Small intestine (tissue), 7 donors: ENCODE results near the gene PDLIM5. TPM values are rescaled to one million over a fixed set of nuclear protein-coding genes. Genes with fewer than 3 reads are reported as not detected.
A peak's percentile ranks its signal among the peaks of the same experiment; 100 is the strongest.

Source experiments
- DNase-seq, 2 donors: peaks; one replicate each; pipeline versions ENCODE4 v3.0.0 to v3.0.0-alpha.2; 2013
- FAIRE-seq: peaks from 2 replicates; lab custom pipeline; 2012; peaks lifted over from hg19 to GRCh38; lab: Jason Lieb, UNC
- H3K27ac ChIP-seq, 3 donors: one replicate each; pipeline ENCODE4 v1.5.1; 2013; ENCODE audit warnings: low read length in 2 of 3, mild to moderate bottlenecking in 2 of 3, control low read depth in 1 of 3, inconsistent platforms in 1 of 3, low read depth in 1 of 3, moderate library complexity in 1 of 3
- H3K27me3 ChIP-seq, 3 donors: one replicate each; pipeline ENCODE4 v1.6.1; 2013; ENCODE audit warnings: low read length in 3 of 3, inconsistent platforms in 1 of 3; ENCODE audit not compliant: control insufficient read depth in 3 of 3, insufficient read depth in 3 of 3
- H3K36me3 ChIP-seq, 3 donors: one replicate each; pipeline ENCODE4 v1.6.1; 2013; ENCODE audit warnings: low read length in 3 of 3, inconsistent platforms in 1 of 3, low read depth in 1 of 3, mild to moderate bottlenecking in 1 of 3, moderate library complexity in 1 of 3; ENCODE audit not compliant: control insufficient read depth in 3 of 3, insufficient read depth in 2 of 3
- H3K4me1 ChIP-seq, 3 donors: one replicate each; pipeline ENCODE4 v1.6.1; 2013; ENCODE audit warnings: low read length in 2 of 3, inconsistent platforms in 1 of 3, low read depth in 1 of 3, mild to moderate bottlenecking in 1 of 3, moderate library complexity in 1 of 3; ENCODE audit not compliant: control insufficient read depth in 3 of 3, insufficient read depth in 2 of 3
- H3K4me3 ChIP-seq, 3 donors: one replicate each; pipeline ENCODE4 v1.5.1; 2013; ENCODE audit warnings: low read length in 3 of 3, control low read depth in 1 of 3, inconsistent platforms in 1 of 3, low read depth in 1 of 3, mild to moderate bottlenecking in 1 of 3, moderate library complexity in 1 of 3
- H3K9me3 ChIP-seq, 2 donors: one replicate each; pipeline ENCODE4 v1.6.1; 2013; ENCODE audit warnings: low read depth in 1 of 2, low read length in 1 of 2; ENCODE audit not compliant: control insufficient read depth in 2 of 2, insufficient read depth in 1 of 2
- WGBS, 3 donors: extraction: QIAGEN DNeasy Blood & Tissue Kit; methylation state at CpG; one replicate each; pipeline ENCODE4 v1.1.7; 2013; 5-methylcytosine and 5-hydroxymethylcytosine counted together
- polyA plus RNA-seq, 4 donors: library from polyadenylated mRNA; stranded (reverse) in 3 of 4; unstranded in 1 of 4; fragments of 200-250 nt in 3 of 4; fragments of 120-200 nt in 1 of 4; gene quantifications; one replicate each; pipeline versions ENCODE4 v1.2.1 to v1.2.3, GENCODE V29; 2013
- donor health status: healthy with polysubstance abuse.
- donor health status: control.
- donor health status: control.
- donor health status: Bipolar disorder and iron deficiency.
- donor health status: healthy.

The PDLIM5 gene
- polyA plus RNA-seq, 4 donors: 26.6 to 106 (median 61.5) TPM

DNA sequence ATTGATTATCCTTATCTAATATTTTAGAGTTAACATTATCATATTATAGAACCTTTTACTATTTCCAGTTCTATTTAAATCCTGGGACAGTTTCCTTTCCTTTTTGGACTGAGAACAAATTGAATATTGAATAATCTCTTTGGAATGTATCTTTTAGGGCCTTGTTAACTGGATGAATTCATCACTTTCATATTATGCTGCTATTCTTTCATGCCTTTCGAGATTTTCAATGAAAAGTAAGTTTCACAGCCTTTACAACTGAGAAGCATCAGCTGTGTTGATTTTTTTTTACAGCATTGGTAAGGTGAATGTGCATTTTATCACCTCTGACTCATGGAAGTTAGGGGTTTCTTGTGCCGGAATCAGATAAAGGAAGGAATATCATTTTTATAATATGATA lies 39.6 kb downstream of the PDLIM5 start:
- H3K36me3 ChIP-seq: peaks cover 0 to 19% (median 5%) of the 10 kb centered on the region in 3 donors
- H3K27me3 ChIP-seq: no peaks in the 10 kb centered on the region
- no peak overlapping the region for H3K27ac ChIP-seq
- DNase-seq: no peak
- FAIRE-seq: no peak
- H3K4me1 ChIP-seq: no peaks in the 10 kb centered on the region
- H3K4me3 ChIP-seq: no peak overlapping the region
- 38 to 67% (median 63%) methylated on average over 2 of the region's 2 CpGs for WGBS, 3 donors
- no peaks in the 10 kb centered on the region for H3K9me3 ChIP-seq

DNA sequence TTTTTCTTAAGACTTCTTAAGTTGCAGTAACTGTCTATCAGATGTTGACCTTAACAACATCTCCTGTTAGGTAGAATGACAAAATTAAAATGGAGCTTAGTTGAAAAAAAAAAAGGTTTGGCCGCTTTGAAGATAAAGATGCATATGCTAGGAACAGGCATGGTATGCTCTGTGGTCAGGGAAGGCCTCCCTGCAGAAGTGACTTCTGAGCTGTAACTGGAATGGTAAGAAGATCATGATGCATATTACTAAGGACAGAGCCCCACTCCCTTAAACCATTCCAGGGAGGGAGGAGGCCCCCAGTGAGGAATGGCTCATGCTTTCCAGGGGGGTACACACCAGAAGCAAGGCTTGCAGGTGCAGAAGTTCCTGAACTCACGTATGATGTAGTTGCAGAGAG lies 43.7 kb downstream of the PDLIM5 start:
- no peak overlapping the region for H3K4me3 ChIP-seq
- 94 to 98% (median 96%) methylated on average over 2 of the region's 2 CpGs for WGBS, 3 donors
- DNase-seq (no peak), FAIRE-seq (no peak)
- H3K4me1 ChIP-seq: no peaks in the 10 kb centered on the region
- peaks cover 0 to 17% (median 5%) of the 10 kb centered on the region in 3 donors for H3K36me3 ChIP-seq
- no peaks in the 10 kb centered on the region for H3K27me3 ChIP-seq
- H3K27ac ChIP-seq: no peak overlapping the region
- no peaks in the 10 kb centered on the region for H3K9me3 ChIP-seq

DNA sequence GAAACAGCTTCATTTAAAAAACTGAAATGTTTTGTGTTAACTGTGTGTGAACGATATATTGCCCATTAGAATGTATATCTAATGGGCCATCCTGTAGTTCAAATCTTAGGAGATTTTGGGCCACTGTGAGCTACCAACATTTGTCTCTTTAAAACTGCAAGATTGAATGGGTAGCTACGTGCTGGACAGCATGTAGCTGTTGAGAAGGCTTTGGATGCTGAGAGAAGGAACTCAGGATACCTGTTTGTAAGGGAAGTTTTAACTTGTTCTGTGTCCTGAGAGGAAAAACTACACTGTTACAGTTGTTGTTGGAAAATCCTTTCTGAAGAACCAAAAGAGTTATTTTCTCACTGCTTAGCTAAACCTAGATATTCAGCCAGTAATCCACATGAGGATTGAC lies 45.9 kb downstream of the PDLIM5 start:
- FAIRE-seq: no peak
- peaks cover 0 to 22% (median 5%) of the 10 kb centered on the region in 3 donors for H3K36me3 ChIP-seq
- H3K27ac ChIP-seq: no peak overlapping the region
- no peaks in the 10 kb centered on the region for H3K27me3 ChIP-seq
- H3K4me1 ChIP-seq: no peaks in the 10 kb centered on the region
- WGBS, 3 donors: 81 to 90% (median 84%) methylated on average over 2 of the region's 2 CpGs
- no peak overlapping the region for H3K4me3 ChIP-seq
- no peaks in the 10 kb centered on the region for H3K9me3 ChIP-seq
- DNase-seq: no peak

DNA sequence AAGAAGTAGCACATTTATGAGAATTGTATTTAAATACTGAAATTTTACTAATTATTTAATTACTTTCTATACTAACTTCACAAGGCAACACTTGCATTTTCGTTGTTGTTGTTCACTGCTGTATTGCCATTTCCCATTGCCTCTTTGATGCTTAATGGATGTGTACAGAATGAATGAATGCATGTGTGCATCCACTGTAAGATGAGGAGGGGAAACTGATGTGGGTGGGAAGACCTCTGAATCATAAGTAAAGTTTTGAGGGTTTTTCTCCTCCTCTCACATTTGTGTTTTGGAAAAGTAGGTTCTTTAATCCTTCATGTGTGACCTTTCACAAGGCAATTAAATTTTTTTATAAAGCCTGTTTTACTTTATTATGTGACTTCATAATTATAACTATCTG lies 46.8 kb downstream of the PDLIM5 start:
- Histone ChIP-seq H3K4me3 (no peak overlapping the region), H3K27me3 (no peaks in the 10 kb centered on the region), H3K9me3 (no peaks in the 10 kb centered on the region), H3K27ac (no peak overlapping the region), H3K4me1 (no peaks in the 10 kb centered on the region), H3K36me3 (peaks cover 0 to 20% (median 5%) of the 10 kb centered on the region in 3 donors)
- no peak for FAIRE-seq
- DNase-seq: no peak
- 70 to 78% (median 77%) methylated on average over 1 of the region's 1 CpG for WGBS, 3 donors

DNA sequence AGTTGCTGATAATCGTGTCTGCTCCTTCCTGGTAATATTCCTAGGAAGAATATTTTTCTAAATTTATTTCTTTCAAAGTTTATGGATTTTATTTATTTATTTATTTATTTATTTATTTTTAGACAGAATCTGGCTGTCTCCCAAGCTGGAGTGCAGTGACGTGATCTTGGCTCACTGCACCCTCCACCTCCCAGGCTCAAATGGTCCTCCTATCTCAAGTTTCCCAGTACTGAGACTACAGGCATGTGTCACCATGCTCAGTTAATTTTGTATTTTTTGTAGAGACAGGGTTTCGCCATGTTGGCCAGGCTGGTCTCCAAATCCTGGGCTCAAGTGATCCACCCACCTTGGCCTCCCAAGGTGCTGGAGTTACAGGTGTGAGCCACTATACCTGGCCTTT lies 48.9 kb downstream of the PDLIM5 start:
- WGBS, 3 donors: 79 to 92% (median 88%) methylated on average over 3 of the region's 3 CpGs
- H3K4me3 ChIP-seq: no peak overlapping the region
- no peak for DNase-seq
- H3K36me3 ChIP-seq: peaks cover 0 to 13% (median 0%) of the 10 kb centered on the region in 3 donors
- H3K9me3 ChIP-seq: no peaks in the 10 kb centered on the region
- H3K27ac ChIP-seq: no peak overlapping the region
- no peak for FAIRE-seq
- H3K4me1 ChIP-seq: peaks cover 0 to 2% (median 0%) of the 10 kb centered on the region in 3 donors
- no peaks in the 10 kb centered on the region for H3K27me3 ChIP-seq

DNA sequence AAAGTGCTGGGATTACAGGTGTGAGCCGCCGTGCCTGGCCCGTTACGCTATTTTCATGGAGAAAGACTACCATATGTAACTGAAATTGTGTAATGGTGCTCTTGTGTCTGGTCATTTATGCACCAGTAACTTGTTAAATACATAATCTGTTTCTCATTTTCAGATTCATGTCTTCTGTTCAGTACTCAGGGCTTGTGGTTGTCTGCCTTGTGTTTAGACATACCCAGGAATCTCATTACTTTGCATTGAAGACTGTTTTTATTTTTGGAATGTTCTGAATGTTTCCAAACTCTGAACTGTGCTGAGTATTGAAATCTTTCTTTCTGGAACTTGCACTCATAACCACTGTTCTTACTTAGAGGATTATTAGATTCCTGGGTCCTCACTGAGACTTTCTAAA lies 52.8 kb downstream of the PDLIM5 start:
- no peaks in the 10 kb centered on the region for H3K27me3 ChIP-seq
- H3K27ac ChIP-seq: no peak overlapping the region
- H3K9me3 ChIP-seq: no peaks in the 10 kb centered on the region
- DNase-seq: no peak
- no peak for FAIRE-seq
- WGBS, 3 donors: 98 to 100% (median 98%) methylated on average over 4 of the region's 4 CpGs
- peaks cover 0 to 18% (median 0%) of the 10 kb centered on the region in 3 donors for H3K36me3 ChIP-seq
- H3K4me1 ChIP-seq: peaks cover 4 to 25% (median 5%) of the 10 kb centered on the region in 3 donors
- H3K4me3 ChIP-seq: no peak overlapping the region

DNA sequence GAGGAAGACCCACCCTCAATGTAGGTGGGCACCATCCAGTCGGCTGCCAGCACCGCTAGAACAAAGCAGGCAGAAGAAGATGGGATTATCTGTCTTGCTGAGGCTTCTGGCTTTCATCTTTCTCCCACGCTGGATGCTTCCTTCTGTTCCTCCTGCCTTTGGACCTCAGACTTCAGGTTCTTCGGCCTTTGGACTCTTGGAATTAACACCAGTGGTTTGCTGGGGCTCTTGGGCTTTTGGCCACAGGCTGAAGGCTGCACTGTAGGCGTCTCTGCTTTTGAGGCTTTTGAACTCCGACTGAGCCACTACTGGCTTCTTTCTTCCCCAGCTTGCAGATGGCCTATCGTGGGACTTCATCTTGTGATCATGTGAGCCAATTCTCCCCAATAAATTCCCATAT lies 55.1 kb downstream of the PDLIM5 start:
- peaks cover 4 to 25% (median 5%) of the 10 kb centered on the region in 3 donors for H3K4me1 ChIP-seq
- H3K4me3 ChIP-seq: no peak overlapping the region
- peaks cover 0 to 11% (median 0%) of the 10 kb centered on the region in 3 donors for H3K36me3 ChIP-seq
- FAIRE-seq (no peak), DNase-seq (peak; percentile 29 to 75)
- H3K27ac ChIP-seq: no peak overlapping the region
- H3K27me3 ChIP-seq: no peaks in the 10 kb centered on the region
- WGBS, 3 donors: 50 to 81% (median 71%) methylated on average over 7 of the region's 7 CpGs
- no peaks in the 10 kb centered on the region for H3K9me3 ChIP-seq

DNA sequence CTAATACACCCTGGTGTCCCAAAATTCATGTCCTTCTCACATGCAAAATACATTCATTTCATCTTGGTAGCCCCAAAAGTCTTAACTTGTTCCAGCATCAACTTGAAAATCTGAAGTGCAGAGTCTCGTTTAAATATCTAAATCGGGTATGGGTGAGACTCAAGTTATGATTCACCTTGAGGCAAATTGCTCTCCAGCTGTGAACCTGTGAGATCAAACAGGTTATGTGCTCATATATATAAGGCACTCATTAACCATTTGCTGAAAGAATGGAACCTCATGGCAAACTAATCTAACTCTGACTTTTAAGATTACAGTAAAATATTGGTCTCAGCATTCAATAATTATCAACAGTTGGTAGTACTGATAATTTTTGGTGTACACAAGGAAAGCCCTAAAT lies 55.5 kb downstream of the PDLIM5 start:
- Histone ChIP-seq H3K4me1 (peaks cover 4 to 25% (median 5%) of the 10 kb centered on the region in 3 donors), H3K4me3 (no peak overlapping the region), H3K27ac (peak overlapping the region in 1 of 3 donors; percentile 11), H3K27me3 (no peaks in the 10 kb centered on the region), H3K9me3 (no peaks in the 10 kb centered on the region), H3K36me3 (peaks cover 0 to 11% (median 0%) of the 10 kb centered on the region in 3 donors)
- 11 to 57% (median 20%) methylated on average over 2 of the region's 2 CpGs for WGBS, 3 donors
- FAIRE-seq (no peak), DNase-seq (peak; percentile 27 to 33)

DNA sequence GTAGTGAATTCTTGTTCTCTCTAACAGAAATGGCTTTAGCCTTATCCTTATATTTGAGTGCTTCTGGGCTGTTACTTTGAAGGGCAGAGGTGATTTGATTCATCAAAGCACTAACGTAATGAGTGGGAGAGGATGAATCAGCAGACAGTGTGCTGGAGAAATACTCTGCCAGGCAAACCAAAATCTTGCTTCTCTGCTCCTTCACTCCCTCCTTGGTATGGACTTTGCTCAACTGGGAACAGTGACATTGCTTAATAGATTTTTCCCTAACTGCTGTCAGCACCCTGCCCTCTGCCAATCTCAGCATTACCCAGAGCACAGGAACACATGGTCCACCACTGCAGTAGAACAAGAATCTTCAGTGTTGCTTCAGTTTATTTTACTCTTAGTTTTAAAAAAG lies 56.0 kb downstream of the PDLIM5 start:
- peak; percentile 74 to 84 for DNase-seq
- Histone ChIP-seq H3K4me1 (peaks cover 4 to 25% (median 5%) of the 10 kb centered on the region in 3 donors), H3K27ac (peak overlapping the region in 2 of 3 donors; percentile 11 to 20), H3K27me3 (no peaks in the 10 kb centered on the region), H3K4me3 (no peak overlapping the region), H3K9me3 (no peaks in the 10 kb centered on the region), H3K36me3 (peaks cover 0 to 11% (median 0%) of the 10 kb centered on the region in 3 donors)
- 8 to 16% (median 10%) methylated on average over 1 of the region's 1 CpG for WGBS, 3 donors
- no peak for FAIRE-seq
